ENCODE results near the gene KIF1A.

- TF ChIP-seq CTCF (IDR thresholded peaks at IDR 0.05) (no peak), CREM (CRISPR knock-in tag; IDR thresholded peaks at IDR 0.05) (no peak), JUN (CRISPR knock-in tag; IDR thresholded peaks at IDR 0.05) (no peak), CREB1 (CRISPR knock-in tag; IDR thresholded peaks at IDR 0.05) (no peak), USF2 (CRISPR knock-in tag; IDR thresholded peaks at IDR 0.05) (no peak), AFF4 (CRISPR knock-in tag; IDR thresholded peaks at IDR 0.05; ENCODE audit: borderline replicate concordance) (no peak), AR (CRISPR knock-in tag; IDR thresholded peaks at IDR 0.05) (no peak), MAX (CRISPR knock-in tag; IDR thresholded peaks at IDR 0.05) (no peak), RELA (CRISPR knock-in tag; IDR thresholded peaks at IDR 0.05; ENCODE audit: borderline replicate concordance) (no peak)
- TF ChIP-seq, protein P1, sequence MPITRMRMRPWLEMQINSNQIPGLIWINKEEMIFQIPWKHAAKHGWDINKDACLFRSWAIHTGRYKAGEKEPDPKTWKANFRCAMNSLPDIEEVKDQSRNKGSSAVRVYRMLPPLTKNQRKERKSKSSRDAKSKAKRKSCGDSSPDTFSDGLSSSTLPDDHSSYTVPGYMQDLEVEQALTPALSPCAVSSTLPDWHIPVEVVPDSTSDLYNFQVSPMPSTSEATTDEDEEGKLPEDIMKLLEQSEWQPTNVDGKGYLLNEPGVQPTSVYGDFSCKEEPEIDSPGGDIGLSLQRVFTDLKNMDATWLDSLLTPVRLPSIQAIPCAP (CRISPR knock-in tag; IDR thresholded peaks at IDR 0.05), result no peak
- TF ChIP-seq, protein P2, sequence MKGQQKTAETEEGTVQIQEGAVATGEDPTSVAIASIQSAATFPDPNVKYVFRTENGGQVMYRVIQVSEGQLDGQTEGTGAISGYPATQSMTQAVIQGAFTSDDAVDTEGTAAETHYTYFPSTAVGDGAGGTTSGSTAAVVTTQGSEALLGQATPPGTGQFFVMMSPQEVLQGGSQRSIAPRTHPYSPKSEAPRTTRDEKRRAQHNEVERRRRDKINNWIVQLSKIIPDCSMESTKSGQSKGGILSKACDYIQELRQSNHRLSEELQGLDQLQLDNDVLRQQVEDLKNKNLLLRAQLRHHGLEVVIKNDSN (CRISPR knock-in tag; IDR thresholded peaks at IDR 0.05), result no peak
Observed at GRCh38 chr2:240857039-240858008, 37.3 kb upstream of the KIF1A start.
